Measurements from ENCODE around the gene NELL2. TPM values are rescaled to one million over a fixed set of nuclear protein-coding genes. Genes with fewer than 3 reads are reported as not detected.
"Not testable (repeated sequence)": the region's sequence is repeated elsewhere in the genome, so short reads cannot be mapped to it uniquely, and the experiment has no call there.

The NELL2 gene
- polyA plus RNA-seq, 1 experiment, result 0.43 TPM

GRCh38 chr12:44829045-44829444 lies 47.1 kb downstream of the NELL2 start:
- no peak for DNase-seq (ENCODE audit: low read depth, low spot score)
- no peak overlapping the region for H3K4me3 ChIP-seq (ENCODE audit: low read depth, low read length)
- no peak overlapping the region for H3K27ac ChIP-seq (ENCODE audit: low read depth, low read length)
- POLR2A ChIA-PET, result no interaction called here
- no peaks in the 10 kb centered on the region for H3K9me3 ChIP-seq (ENCODE audit: control insufficient read depth, insufficient read depth, low read length)
- H3K27me3 ChIP-seq (ENCODE audit: control insufficient read depth, insufficient read depth, low read length), result no peaks in the 10 kb centered on the region
- TF ChIP-seq CTCF (IDR thresholded peaks at IDR 0.05; ENCODE audit: low read depth, low read length), result no peak
- CTCF ChIA-PET, result no interaction called here

GRCh38 chr12:44827832-44828438 lies 48.2 kb downstream of the NELL2 start:
- Histone ChIP-seq H3K9me3 (ENCODE audit: control insufficient read depth, insufficient read depth, low read length) (no peaks in the 10 kb centered on the region), H3K4me3 (ENCODE audit: low read depth, low read length) (no peak overlapping the region), H3K27ac (ENCODE audit: low read depth, low read length) (no peak overlapping the region), H3K27me3 (ENCODE audit: control insufficient read depth, insufficient read depth, low read length) (no peaks in the 10 kb centered on the region)
- no peak for DNase-seq (ENCODE audit: low read depth, low spot score)
- CTCF ChIA-PET, result no interaction called here
- POLR2A ChIA-PET, result no interaction called here
- no peak for TF ChIP-seq CTCF (IDR thresholded peaks at IDR 0.05; ENCODE audit: low read depth, low read length)

- H3K9me3 ChIP-seq (ENCODE audit: control insufficient read depth, insufficient read depth, low read length); DNase-seq (ENCODE audit: low read depth, low spot score); H3K4me3 ChIP-seq (ENCODE audit: low read depth, low read length); H3K27ac ChIP-seq (ENCODE audit: low read depth, low read length); POLR2A ChIA-PET; CTCF ChIA-PET; H3K27me3 ChIP-seq (ENCODE audit: control insufficient read depth, insufficient read depth, low read length): not testable (repeated sequence)
Measured at GRCh38 chr12:44821702-44822101, 54.4 kb downstream of the NELL2 start.

GRCh38 chr12:44819884-44820283 lies 56.2 kb downstream of the NELL2 start:
- no peak for DNase-seq (ENCODE audit: low read depth, low spot score)
- H3K4me3 ChIP-seq (ENCODE audit: low read depth, low read length), result no peak overlapping the region
- no peaks in the 10 kb centered on the region for H3K9me3 ChIP-seq (ENCODE audit: control insufficient read depth, insufficient read depth, low read length)
- H3K27ac ChIP-seq (ENCODE audit: low read depth, low read length), result no peak overlapping the region
- CTCF ChIA-PET, result no interaction called here
- H3K27me3 ChIP-seq (ENCODE audit: control insufficient read depth, insufficient read depth, low read length), result no peaks in the 10 kb centered on the region
- POLR2A ChIA-PET, result no interaction called here
- TF ChIP-seq CTCF (IDR thresholded peaks at IDR 0.05; ENCODE audit: low read depth, low read length), result no peak

GRCh38 chr12:44817687-44818086 lies 58.4 kb downstream of the NELL2 start:
- CTCF ChIA-PET, result no interaction called here
- Histone ChIP-seq H3K4me3 (ENCODE audit: low read depth, low read length) (no peak overlapping the region), H3K9me3 (ENCODE audit: control insufficient read depth, insufficient read depth, low read length) (no peaks in the 10 kb centered on the region), H3K27me3 (ENCODE audit: control insufficient read depth, insufficient read depth, low read length) (no peaks in the 10 kb centered on the region), H3K27ac (ENCODE audit: low read depth, low read length) (no peak overlapping the region)
- no peak for DNase-seq (ENCODE audit: low read depth, low spot score)
- no peak for TF ChIP-seq CTCF (IDR thresholded peaks at IDR 0.05; ENCODE audit: low read depth, low read length)
- POLR2A ChIA-PET, result no interaction called here
